DND-41 (cell line): Measurements from ENCODE around the gene DAB2.

Experiments
- CTCF ChIP-seq: IDR thresholded peaks from 2 replicates; pipeline ENCODE4 v1.5.1; 2012; ENCODE audit warnings: borderline replicate concordance, low read length, moderate library complexity, mild to moderate bottlenecking; ENCODE audit not compliant: poor library complexity, severe bottlenecking; ENCODE audit errors: extremely low read depth
- EZH2 ChIP-seq: IDR thresholded peaks from 3 replicates; pipeline ENCODE4 v1.6.1; 2012; ENCODE audit warnings: borderline replicate concordance, low read depth, mild to moderate bottlenecking, moderate library complexity, low read length, inconsistent platforms; ENCODE audit not compliant: severe bottlenecking

GRCh38 chr5:39469176-39469575 is 44.4 kb upstream of the DAB2 start:
- TF ChIP-seq CTCF (no peak), EZH2 (no peak)
